HG02759 (cell line): ENCODE data around the gene BEST3.

Source experiments
- ATAC-seq: cut with Tn5 transposase; IDR thresholded peaks from one replicate; pipeline ENCODE4 v1.9.1; 2021; ENCODE audit warnings: mild to moderate bottlenecking, moderate library complexity; ENCODE audit not compliant: unreplicated experiment

Gene BEST3

GRCh38 chr12:69698769-69699540 lies at the start of gene BEST3:
Gene BEST3 (minus strand): TSS chr12:69699303. CDS start chr12:69697798, 1,505 bp downstream.
- ATAC-seq: no peak

- no peak for ATAC-seq
These were observed 45.0 kb upstream of the BEST3 start for GRCh38 chr12:69744109-69744508.

GRCh38 chr12:69739287-69740191 lies 40.4 kb upstream of the BEST3 start:
- ATAC-seq: peak; percentile 43

- peak; percentile 80 for ATAC-seq
These were observed 39.5 kb upstream of the BEST3 start, which contains the start of gene RAB3IP for GRCh38 chr12:69738351-69739286. Gene RAB3IP (plus strand): TSS chr12:69738860. CDS start chr12:69755409, 16,549 bp downstream.

GRCh38 chr12:69733638-69734037 lies 34.5 kb upstream of the BEST3 start:
- ATAC-seq: no peak

GRCh38 chr12:69732088-69732487 lies 33.0 kb upstream of the BEST3 start:
- peak; percentile 47 for ATAC-seq

- no peak for ATAC-seq
These were observed 27.8 kb upstream of the BEST3 start for GRCh38 chr12:69726922-69727321.

GRCh38 chr12:69720750-69721149 lies 21.6 kb upstream of the BEST3 start:
- no peak for ATAC-seq

GRCh38 chr12:69719336-69720316 lies 20.5 kb upstream of the BEST3 start:
- ATAC-seq: no peak

- no peak for ATAC-seq
These were observed 15.4 kb upstream of the BEST3 start for GRCh38 chr12:69714542-69714941.

GRCh38 chr12:69712826-69713225 lies 13.7 kb upstream of the BEST3 start:
- no peak for ATAC-seq

GRCh38 chr12:69708649-69709048 lies 9.5 kb upstream of the BEST3 start:
- ATAC-seq: no peak

- ATAC-seq: no peak
These were observed 5.3 kb upstream of the BEST3 start for GRCh38 chr12:69704357-69704756.

- ATAC-seq: no peak
These were observed 4.1 kb upstream of the BEST3 start for GRCh38 chr12:69703146-69703642.

- no peak for ATAC-seq
These were observed 2.7 kb upstream of the BEST3 start for GRCh38 chr12:69701826-69702225.

- no peak for ATAC-seq
These were observed 1.0 kb downstream of the BEST3 start for GRCh38 chr12:69698054-69698453.

GRCh38 chr12:69694123-69694522 lies 5.0 kb downstream of the BEST3 start:
- ATAC-seq: no peak

- ATAC-seq: no peak
These were observed 9.5 kb downstream of the BEST3 start for GRCh38 chr12:69689638-69690037.
